GM12873 (cell line): ENCODE measurements around the gene MKX.

Source experiments
- CTCF ChIP-seq: IDR thresholded peaks from 2 replicates; pipeline ENCODE4 v1.5.1; 2012; ENCODE audit warnings: low read depth, mild to moderate bottlenecking, moderate library complexity, low read length, control low read depth; ENCODE audit not compliant: insufficient read depth; ENCODE audit errors: missing control alignments

Gene MKX

GRCh38 chr10:27661514-27662286 lies 83.9 kb downstream of the MKX start:
- no peak for TF ChIP-seq CTCF

- no peak for TF ChIP-seq CTCF
These were observed 84.9 kb downstream of the MKX start for GRCh38 chr10:27660711-27661110.

- TF ChIP-seq CTCF = no peak
These were observed 85.4 kb downstream of the MKX start for GRCh38 chr10:27660268-27660667.

- no peak for TF ChIP-seq CTCF
These were observed 85.8 kb downstream of the MKX start for GRCh38 chr10:27659786-27660185.

GRCh38 chr10:27658788-27659187 lies 86.8 kb downstream of the MKX start:
- TF ChIP-seq CTCF = no peak

- no peak for TF ChIP-seq CTCF
These were observed 90.3 kb downstream of the MKX start for GRCh38 chr10:27655296-27655695.

- TF ChIP-seq CTCF = no peak
These were observed 91.3 kb downstream of the MKX start for GRCh38 chr10:27654284-27654683.
